Ramos (cell line): Measurements from ENCODE around the gene REST.
"Not testable (repeated sequence)": the region's sequence is repeated elsewhere in the genome, so short reads cannot be mapped to it uniquely, and the experiment has no call there.

Source experiments
- in situ Hi-C: fragments of 300-500 bp; cut with MboI; formaldehyde crosslinking; loops from one replicate; pipeline ENCODE4 v1.14.3; 2022; ENCODE audit warnings: low sequenced_read_pairs; ENCODE audit not compliant: unreplicated experiment

Gene REST

GRCh38 chr4:56907489-56908205, at the start of gene REST:
Gene REST (plus strand): TSS chr4:56907900. CDS start chr4:56910639, 2,739 bp downstream.
- in situ Hi-C loops = no loop called here

- in situ Hi-C loops = no loop called here
Observed at GRCh38 chr4:56859841-56860240, 47.9 kb upstream of the REST start.

DNA sequence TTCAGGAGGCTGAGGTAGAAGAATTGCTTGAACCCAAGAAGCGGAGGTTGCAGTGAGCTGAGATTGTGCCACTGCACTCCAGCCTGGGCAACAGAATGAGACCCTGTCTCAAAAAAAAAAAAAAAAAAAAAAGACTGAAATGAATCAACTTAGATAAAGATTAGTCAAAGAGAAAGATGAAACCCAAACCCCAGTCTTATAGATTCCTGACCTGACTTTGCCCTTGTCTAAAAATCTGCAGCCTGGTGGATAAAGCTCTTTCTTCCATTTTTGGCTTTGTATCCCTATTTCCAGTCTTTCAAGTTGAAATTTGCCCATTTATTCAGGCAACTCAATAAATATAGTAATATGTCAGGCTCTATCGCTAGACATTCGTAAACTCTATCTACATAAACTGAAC, 46.9 kb upstream of the REST start:
- in situ Hi-C loops = no loop called here

- in situ Hi-C loops = no loop called here
Observed at GRCh38 chr4:56861360-56861759, 46.3 kb upstream of the REST start.

GRCh38 chr4:56863441-56864139, 44.1 kb upstream of the REST start:
- in situ Hi-C loops = no loop called here

DNA sequence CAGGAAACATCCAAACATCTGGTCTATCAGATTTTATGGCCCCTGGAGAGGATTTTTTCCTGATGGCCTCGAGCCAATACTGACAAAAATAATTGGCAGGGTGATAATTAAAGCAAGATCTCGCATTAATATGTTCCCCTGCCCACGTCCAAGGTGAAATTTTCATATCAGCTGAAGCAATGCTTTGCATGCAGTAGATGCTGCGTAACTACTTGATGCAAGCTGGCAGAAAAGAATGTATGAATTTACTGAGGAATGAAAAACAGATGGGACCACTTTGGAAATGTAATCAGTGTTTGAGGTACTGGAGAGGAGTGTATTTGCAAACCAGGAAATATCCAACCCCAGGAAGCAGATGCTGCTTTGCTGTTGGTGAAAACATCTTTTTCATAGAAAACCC, 36.8 kb upstream of the REST start:
- in situ Hi-C loops = no loop called here

GRCh38 chr4:56871371-56871866, 36.3 kb upstream of the REST start:
- in situ Hi-C loops = no loop called here

- in situ Hi-C loops = no loop called here
Observed at GRCh38 chr4:56874166-56874565, 33.5 kb upstream of the REST start.

GRCh38 chr4:56874923-56875322, 32.8 kb upstream of the REST start:
- in situ Hi-C loops = no loop called here

GRCh38 chr4:56876264-56876663, 31.4 kb upstream of the REST start:
- in situ Hi-C loops = no loop called here

- in situ Hi-C loops = no loop called here
Observed at GRCh38 chr4:56879996-56880395, 27.7 kb upstream of the REST start.

DNA sequence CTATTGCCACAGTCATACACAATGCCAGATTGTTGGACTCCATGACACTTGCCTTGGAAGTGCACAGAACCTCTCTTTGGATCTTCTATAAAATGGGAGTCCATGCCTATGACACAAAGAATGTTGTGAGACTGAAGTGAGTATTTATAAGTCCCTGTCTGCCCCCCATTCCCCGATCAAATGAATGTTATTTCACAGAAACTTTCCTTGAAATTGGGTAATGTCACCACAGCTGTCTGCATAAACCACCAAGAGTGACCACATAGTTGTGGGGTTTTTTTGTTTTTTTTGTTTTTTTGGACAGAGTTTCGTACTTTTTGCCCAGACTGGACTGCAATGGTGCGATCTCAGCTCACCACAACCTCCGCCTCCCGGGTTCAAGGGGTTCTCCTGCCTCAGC, 27.1 kb upstream of the REST start:
- in situ Hi-C loops = no loop called here

- in situ Hi-C loops = not testable (repeated sequence)
Observed at GRCh38 chr4:56884511-56884910, 23.2 kb upstream of the REST start.

- in situ Hi-C loops = no loop called here
Observed at GRCh38 chr4:56892691-56893090, 15.0 kb upstream of the REST start.

DNA sequence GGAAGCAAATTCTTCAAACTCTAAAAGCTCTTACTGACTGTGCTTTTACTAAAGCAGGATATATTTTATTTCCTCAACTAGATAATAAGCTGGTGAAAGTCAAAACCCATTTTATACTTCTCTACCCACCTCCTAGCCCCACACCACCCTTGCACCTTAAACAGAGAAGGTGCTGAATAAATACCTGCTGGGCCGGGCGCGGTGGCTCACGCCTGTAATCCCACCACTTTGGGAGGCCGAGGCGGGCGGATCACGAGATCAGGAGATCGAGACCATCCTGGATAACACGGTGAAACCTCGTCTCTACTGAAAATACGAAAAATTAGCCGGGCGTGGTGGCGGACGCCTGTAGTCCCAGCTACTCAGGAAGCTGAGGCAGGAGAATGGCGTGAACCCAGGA, 9.9 kb upstream of the REST start:
- in situ Hi-C loops = not testable (repeated sequence)

DNA sequence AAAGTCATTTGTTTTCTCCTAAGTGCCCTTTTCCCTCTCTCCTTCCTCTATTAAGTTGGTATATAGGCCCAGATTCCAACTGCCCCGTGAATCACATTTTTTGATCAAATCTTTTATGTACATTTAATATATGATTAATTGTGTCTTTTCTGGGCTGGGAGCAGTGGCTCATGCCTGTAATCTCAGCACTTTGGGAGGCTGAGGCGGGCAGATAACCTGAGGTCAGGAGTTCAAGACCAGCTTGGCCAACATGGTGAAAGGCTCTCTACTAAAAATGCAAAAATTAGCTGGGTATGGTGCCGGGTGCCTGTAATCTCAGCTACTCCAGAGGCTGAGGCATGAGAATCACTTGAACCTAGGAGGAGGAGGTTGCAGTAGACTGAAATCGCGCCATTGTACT, 7.5 kb upstream of the REST start:
- in situ Hi-C loops = not testable (repeated sequence)

DNA sequence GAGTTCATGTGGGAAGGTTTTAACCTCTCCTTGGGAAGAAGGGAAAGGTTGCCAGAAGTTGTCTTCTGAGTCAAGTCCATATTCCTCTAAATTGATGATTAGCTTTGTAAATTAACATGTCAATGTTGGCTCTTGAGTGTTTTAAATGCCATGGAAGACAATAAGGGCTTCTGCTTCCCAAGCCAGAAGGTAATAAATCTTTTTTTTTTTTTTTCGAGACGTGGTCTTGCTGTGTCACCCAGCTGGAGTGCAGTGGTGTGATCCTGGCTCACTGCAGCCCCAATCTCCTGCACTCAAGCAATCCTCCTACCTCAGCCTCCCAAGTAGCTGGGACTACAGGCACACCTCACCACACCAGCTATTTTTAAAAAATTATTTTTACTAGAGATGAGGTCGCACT, 5.0 kb upstream of the REST start:
- in situ Hi-C loops = no loop called here

DNA sequence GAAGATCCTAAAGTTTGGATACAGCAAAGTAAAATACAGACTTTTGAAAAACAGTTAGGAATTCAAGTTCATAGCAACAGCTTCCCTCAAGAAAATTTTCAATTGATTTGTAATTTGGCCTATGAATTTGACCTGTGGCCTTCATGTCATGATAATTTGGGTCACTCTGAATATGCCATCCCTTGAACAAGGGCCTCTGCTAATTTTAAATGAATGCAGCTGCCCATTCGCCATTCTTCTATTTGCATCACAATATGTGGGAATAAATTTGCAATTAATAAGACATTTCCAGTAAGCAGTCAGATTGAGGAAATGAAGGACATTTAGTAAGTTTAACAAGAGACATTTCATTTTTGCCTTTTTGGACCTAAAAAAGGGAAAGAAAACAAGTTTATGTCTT, 1.9 kb upstream of the REST start:
- in situ Hi-C loops = no loop called here

DNA sequence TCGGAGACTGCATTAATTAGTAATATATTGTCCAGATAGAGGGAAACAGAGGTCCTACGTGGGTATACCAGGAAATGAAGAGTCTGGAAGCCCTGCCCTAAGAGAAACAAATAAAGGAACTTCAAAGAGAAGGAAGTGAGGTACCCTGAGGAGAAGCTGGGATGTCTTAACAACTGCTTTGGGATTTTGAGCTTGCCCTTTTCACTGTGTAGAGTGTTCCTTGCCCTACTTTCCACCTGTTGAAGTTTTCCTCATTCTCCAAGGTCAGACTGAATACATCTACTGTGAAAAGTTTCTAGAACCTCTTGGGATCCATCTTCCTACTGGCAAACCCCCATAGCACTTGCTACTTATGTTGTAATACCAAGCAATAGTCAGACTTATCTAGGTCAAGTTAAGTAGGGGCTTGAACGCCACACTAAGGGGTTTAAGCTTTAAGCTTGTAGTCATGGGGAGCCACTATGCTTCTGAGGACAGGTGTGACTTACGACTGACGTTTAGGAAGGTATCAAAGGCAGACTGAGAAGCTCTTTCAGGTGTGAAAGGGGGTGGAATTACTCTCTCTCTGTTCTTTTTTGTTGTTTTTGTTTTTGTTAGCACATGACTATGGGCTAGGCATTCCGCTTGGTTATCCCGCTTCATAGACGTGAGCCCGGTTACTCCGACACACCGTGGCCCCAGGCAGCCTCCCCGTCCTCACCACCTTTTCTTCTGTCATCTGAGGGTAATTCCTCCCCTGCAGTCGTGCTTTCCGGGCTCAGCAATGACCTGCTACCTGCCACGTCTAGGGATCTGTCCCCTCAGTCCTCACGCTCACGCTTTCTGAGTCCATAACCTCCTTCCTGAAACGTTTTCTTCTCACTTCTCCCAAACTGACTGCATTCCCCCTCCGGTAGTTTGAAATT, 959 bp upstream of the REST start:
- in situ Hi-C loops = no loop called here

DNA sequence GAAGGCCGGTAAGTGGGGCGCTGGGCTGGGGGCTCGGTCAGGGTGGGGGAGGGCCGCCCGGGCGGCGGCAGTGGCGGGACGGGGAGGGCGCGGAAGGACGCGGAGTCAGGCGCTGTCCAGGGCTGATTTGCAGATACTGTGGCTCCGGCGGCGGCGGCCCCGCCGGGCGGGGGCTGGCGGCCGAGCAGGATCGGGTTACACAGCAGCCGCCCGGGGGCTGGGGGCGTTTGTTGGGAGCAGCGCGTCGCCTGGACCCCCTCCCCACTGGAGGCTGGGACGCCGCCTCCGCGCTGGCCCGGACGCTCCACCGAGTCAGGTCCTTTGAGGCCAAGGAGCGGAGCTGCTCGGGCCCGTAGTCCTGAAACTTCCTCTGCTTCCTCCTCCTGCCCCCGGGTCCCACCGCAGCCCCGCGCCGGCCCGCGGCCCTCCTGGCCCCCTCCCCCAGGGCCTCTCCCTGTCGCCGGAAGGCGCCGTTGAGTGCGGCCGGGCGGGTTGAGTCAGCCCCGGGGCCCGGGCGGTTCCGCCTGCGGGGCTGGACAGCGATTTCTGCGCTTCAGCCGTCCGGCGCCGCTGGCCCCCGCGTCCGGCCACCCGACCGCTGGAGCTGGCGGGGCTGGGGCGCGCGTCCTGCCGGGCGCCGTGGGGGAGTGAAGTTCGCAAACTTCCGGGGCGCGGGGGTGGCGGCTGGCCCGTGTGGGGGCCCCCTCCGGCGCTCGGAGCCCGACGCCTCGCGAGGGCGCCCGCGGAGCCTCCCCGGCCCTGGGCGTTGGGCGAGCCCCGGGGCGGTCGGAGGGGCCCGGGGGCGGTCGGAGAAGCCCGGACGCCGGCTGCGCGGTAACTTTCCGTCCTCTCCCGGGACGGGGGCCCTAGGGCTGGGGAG, 746 bp downstream of the REST start:
- in situ Hi-C loops = no loop called here
